Testis (tissue), 2 donors: ENCODE measurements around the gene LRRFIP2.

ENCODE experiments used
- CTCF ChIP-seq, 3 experiments: fragments of 450-650 bp in 2 of 3; fragments of 200-600 bp in 1 of 3; sonication (generic) in 1 of 3; IDR thresholded peaks; one replicate each; pipeline ENCODE4 v1.5.1; 2016 to 2019; ENCODE audit warnings: antibody characterized with exemption in 3 of 3, mild to moderate bottlenecking in 2 of 3, moderate library complexity in 1 of 3
- POLR2A ChIP-seq: fragments of 450-650 bp; IDR thresholded peaks from one replicate; pipeline ENCODE4 v1.6.1; 2017; ENCODE audit warnings: antibody characterized with exemption, mild to moderate bottlenecking, moderate library complexity

- no peak for TF ChIP-seq CTCF (IDR thresholded peaks at IDR 0.05)
- no peak for TF ChIP-seq POLR2A
These were observed 120.0 kb downstream of the LRRFIP2 start for GRCh38 chr3:37054370-37054769.
